AG04449 (cell line): Measurements from ENCODE around the gene SPTAN1.

Source experiments
- CTCF ChIA-PET: fragments of 350-600 bp; formaldehyde crosslinking; extraction: SDS; loops from one replicate; lab custom pipeline; 2021; ENCODE audit warnings: antibody characterized with exemption; lab: Yijun Ruan, JAX
- POLR2A ChIA-PET: fragments of 400-600, 350-600 bp; formaldehyde crosslinking; extraction: SDS; loops from one replicate; lab custom pipeline; 2020; ENCODE audit warnings: antibody characterized with exemption, inconsistent platforms; lab: Yijun Ruan, JAX
- DNase-seq: peaks from one replicate; pipeline ENCODE4 v3.0.0-alpha.2; 2010; ENCODE audit warnings: low read depth, low spot score
- H3K4me3 ChIP-seq: 2 replicates; pipeline ENCODE4 v1.5.1; 2011; ENCODE audit warnings: low read depth, mild to moderate bottlenecking, control low read depth, low read length
- TF ChIP-seq, protein P1 (sequence below): IDR thresholded peaks from one replicate; pipeline ENCODE4 v1.5.1; 2011; ENCODE audit warnings: mild to moderate bottlenecking, moderate library complexity, low read length, control low read depth, inconsistent platforms; ENCODE audit not compliant: insufficient read depth; ENCODE audit errors: missing control alignments

Gene SPTAN1

GRCh38 chr9:128625391-128626146 lies 73.2 kb downstream of the SPTAN1 start:
- TF ChIP-seq, protein P1, sequence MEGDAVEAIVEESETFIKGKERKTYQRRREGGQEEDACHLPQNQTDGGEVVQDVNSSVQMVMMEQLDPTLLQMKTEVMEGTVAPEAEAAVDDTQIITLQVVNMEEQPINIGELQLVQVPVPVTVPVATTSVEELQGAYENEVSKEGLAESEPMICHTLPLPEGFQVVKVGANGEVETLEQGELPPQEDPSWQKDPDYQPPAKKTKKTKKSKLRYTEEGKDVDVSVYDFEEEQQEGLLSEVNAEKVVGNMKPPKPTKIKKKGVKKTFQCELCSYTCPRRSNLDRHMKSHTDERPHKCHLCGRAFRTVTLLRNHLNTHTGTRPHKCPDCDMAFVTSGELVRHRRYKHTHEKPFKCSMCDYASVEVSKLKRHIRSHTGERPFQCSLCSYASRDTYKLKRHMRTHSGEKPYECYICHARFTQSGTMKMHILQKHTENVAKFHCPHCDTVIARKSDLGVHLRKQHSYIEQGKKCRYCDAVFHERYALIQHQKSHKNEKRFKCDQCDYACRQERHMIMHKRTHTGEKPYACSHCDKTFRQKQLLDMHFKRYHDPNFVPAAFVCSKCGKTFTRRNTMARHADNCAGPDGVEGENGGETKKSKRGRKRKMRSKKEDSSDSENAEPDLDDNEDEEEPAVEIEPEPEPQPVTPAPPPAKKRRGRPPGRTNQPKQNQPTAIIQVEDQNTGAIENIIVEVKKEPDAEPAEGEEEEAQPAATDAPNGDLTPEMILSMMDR: no peak
- no peak for DNase-seq
- ChIA-PET CTCF (interaction anchor here (1.4 to 5.8 kb wide), 3 partner anchors 8 to 16 kb away, joined by 3 to 53 read pairs (median 5); no protein-coding TSS in a partner anchor), POLR2A (no interaction called here)
- H3K4me3 ChIP-seq: no peak overlapping the region

- POLR2A ChIA-PET: no interaction called here
- H3K4me3 ChIP-seq: no peak overlapping the region
- DNase-seq: no peak
- TF ChIP-seq, protein P1: no peak
- CTCF ChIA-PET: interaction anchor here (1.4 to 5.8 kb wide), 3 partner anchors 8 to 17 kb away, joined by 3 to 53 read pairs (median 5); no protein-coding TSS in a partner anchor
These were observed 73.8 kb downstream of the SPTAN1 start for GRCh38 chr9:128626181-128626580.

GRCh38 chr9:128627127-128627715 lies 74.8 kb downstream of the SPTAN1 start:
- DNase-seq: no peak
- TF ChIP-seq, protein P1: no peak
- H3K4me3 ChIP-seq: no peak overlapping the region
- CTCF ChIA-PET: interaction anchor here (0.8 to 5.8 kb wide), 2 partner anchors 7 to 8 kb away, joined by 3 to 53 read pairs; no protein-coding TSS in a partner anchor
- POLR2A ChIA-PET: no interaction called here

GRCh38 chr9:128627906-128628305 lies 75.5 kb downstream of the SPTAN1 start:
- CTCF ChIA-PET: interaction anchor here (0.8 kb wide), 1 partner anchor 8 kb away, joined by 3 read pairs; no protein-coding TSS in a partner anchor
- H3K4me3 ChIP-seq: no peak overlapping the region
- POLR2A ChIA-PET: no interaction called here
- TF ChIP-seq, protein P1: no peak
- DNase-seq: no peak

GRCh38 chr9:128628471-128629048 lies 76.2 kb downstream of the SPTAN1 start:
- no peak for DNase-seq
- ChIA-PET CTCF (no interaction called here), POLR2A (no interaction called here)
- TF ChIP-seq, protein P1: no peak
- no peak overlapping the region for H3K4me3 ChIP-seq

GRCh38 chr9:128629136-128629535 lies 76.7 kb downstream of the SPTAN1 start:
- no peak for DNase-seq
- ChIA-PET CTCF (no interaction called here), POLR2A (no interaction called here)
- TF ChIP-seq, protein P1: no peak
- no peak overlapping the region for H3K4me3 ChIP-seq
